ENCODE measurements around the gene DOK1.

DOK1 gene

DNA sequence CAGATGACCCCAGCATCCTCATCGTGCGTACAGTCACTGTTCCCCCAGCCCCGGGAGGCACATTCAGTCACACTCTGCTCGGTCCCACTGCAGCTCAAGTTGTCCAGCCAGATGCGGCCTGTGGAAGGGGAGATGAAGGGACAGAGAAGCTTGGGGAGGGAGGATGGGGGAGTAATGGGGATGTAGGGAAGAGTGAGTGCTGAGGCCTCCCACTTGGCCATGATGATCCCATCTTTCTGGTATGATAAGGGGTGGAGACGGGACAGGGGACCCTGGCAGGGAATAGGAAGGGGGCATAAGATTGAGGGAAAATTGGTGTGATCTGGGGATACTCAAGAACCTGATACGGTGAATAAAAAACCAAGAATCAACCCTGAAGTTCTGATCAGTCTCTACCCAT lies 4.3 kb upstream of the DOK1 start:
- no peak for DNase-seq (ENCODE audit: low read depth)

DNA sequence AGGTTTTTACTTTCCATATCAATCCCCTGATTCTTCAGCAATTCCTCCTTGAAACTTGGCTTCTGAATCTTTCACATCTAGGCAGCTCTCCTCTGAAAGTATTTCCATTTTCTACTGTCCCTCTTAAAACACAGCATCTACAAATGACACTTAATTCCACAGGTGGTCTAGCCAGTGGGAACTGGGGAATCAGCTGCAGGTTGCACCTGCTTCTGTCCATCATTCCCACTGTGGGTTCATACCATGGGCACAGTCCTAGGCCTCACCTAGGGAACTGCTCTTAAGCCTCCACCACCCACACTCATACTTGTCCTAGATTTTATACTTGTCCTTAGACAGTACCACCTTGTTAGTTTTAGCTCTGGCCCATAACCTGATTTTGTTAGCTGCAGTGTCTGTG lies 3.0 kb upstream of the DOK1 start:
- TF ChIP-seq, protein P1, sequence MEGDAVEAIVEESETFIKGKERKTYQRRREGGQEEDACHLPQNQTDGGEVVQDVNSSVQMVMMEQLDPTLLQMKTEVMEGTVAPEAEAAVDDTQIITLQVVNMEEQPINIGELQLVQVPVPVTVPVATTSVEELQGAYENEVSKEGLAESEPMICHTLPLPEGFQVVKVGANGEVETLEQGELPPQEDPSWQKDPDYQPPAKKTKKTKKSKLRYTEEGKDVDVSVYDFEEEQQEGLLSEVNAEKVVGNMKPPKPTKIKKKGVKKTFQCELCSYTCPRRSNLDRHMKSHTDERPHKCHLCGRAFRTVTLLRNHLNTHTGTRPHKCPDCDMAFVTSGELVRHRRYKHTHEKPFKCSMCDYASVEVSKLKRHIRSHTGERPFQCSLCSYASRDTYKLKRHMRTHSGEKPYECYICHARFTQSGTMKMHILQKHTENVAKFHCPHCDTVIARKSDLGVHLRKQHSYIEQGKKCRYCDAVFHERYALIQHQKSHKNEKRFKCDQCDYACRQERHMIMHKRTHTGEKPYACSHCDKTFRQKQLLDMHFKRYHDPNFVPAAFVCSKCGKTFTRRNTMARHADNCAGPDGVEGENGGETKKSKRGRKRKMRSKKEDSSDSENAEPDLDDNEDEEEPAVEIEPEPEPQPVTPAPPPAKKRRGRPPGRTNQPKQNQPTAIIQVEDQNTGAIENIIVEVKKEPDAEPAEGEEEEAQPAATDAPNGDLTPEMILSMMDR (conservative IDR thresholded peaks at IDR 0.05; ENCODE audit: low read length), result no peak
- peak overlapping the region; percentile 1; the same call in 1 of the 2 replicates for H3K4me3 ChIP-seq (ENCODE audit: low read length)
- DNase-seq (ENCODE audit: low read depth), result no peak

More for the DNA sequence above, 4.3 kb upstream of the DOK1 start:
- TF ChIP-seq, protein P1 (conservative IDR thresholded peaks at IDR 0.05; ENCODE audit: low read length), result no peak
- H3K4me3 ChIP-seq (ENCODE audit: low read length), result peak overlapping the region; percentile 12; the same call in 1 of the 2 replicates

DNA sequence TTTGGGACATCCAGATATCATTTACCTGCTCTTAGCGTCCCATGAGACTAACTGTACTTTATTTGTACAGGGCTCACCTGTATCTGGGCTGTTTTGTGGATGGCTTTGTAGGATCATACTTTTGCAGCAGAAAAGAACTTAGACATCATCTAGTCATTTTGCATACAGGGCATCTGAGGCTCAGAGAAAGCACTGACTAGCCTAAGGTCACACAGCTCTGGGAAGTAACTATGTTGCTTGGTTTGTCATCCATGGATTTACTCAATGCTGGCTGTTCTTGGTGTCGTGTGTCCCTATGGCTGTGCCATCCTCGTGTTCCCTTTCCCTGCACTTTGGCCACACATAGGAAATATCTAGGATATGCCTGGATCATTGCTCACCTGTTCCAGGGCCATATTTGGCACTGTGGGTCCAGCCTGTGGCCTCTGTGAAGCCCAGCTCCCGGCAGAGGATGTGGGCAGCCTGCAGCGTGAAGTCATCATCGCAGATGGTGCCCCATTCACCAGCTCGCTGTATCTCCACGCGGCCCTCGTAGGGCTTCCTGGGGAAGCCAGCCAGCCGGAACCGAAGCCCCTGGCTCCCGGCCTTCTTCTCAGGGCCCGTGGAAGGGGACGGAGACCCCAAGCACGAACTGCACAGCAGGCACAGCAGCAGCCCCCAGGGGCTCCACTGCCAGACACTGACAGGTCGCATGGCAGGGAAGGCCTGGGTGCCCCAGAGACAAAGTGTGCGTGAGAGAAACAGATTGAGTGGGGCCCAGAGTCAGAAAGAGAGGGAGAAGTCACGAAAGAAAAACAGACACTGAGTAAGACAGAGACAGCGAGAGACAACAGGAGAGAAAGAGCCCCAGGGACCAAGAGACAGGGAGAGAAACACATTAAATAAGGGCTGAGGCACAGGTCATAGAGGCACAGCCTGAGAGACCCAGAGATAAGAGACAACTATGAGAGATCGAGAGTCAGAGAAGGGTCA lies 2.3 kb upstream of the DOK1 start:
- DNase-seq (ENCODE audit: low read depth), result no peak
- TF ChIP-seq, protein P1 (conservative IDR thresholded peaks at IDR 0.05; ENCODE audit: low read length), result no peak
- peak overlapping the region; percentile 95 for H3K4me3 ChIP-seq (ENCODE audit: low read length)

DNA sequence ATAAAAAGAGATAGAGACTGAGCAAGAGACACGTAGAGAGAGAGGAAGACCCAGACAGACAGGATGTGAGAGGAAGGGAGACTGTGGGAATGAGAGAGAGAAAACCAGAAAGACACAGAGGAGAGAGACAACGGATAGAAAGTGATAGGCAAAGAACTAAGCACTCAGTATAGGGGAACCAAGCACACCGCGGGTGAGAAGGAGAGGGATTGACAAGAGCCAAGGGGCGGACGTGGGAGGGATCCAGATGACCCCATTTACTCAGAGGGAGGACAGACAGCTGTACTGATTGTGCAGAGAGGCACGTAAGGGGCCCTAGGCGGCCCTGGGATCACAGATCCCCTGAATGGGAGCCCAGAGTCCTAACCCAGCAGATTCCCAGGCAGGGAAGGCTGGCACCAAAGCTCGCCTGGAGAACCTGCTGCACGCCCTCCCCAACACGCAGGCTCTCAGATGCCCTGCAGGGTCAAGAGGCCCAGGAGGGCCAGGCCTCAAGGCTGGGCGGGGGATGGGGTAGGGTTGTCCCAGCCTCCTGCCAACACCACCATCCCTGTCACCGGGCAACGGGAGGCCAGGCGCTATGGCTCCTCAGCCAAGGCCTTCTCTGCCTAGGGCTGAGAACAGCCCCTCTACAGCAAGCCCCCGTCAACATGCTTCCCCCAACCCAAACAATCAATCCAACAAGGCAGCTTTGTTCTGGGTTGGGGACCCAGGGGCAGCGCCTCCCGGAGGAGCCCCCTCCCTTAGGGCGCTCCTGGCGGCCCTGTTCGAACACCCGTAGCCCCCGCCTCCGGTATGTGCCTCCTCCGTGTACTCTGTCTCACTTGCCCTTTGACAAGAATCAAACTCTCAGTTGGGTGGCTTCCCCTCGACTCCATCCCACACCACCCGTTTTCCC lies 1.4 kb upstream of the DOK1 start:
- DNase-seq (ENCODE audit: low read depth), result peak; percentile 29
- TF ChIP-seq, protein P1 (conservative IDR thresholded peaks at IDR 0.05; ENCODE audit: low read length), result no peak
- H3K4me3 ChIP-seq (ENCODE audit: low read length), result peak overlapping the region; percentile 95

DNA sequence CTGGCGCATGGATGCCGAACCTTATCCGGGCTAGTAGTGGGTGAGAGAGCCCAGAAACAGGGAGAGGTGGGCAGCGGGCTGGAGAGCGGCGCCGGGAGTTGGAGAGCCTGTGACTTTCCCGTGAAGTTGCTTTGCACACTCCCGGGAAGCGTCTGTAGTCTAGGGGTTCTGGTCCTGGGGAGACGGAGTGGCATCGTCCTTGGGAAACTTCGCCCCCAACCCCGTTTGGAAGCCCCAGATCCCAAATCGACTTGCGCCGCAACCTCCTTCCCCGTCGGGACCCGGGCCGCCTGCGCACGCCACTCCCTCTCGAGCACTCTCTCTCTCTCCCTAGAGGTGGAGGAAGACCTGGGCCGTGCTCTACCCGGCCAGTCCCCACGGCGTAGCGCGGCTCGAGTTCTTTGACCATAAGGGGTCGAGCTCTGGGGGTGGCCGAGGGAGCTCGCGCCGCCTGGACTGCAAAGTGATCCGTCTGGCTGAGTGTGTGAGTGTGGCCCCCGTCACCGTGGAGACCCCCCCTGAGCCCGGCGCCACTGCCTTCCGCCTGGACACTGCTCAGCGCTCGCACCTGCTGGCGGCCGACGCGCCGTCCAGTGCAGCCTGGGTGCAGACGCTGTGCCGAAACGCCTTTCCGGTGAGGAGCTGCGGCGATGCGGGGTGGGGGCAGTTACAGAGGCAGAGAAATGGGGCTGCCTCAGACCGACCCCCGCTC lies 456 bp downstream of the DOK1 start:
- no peak for DNase-seq (ENCODE audit: low read depth)
- H3K4me3 ChIP-seq (ENCODE audit: low read length), result peak overlapping the region; percentile 95
- TF ChIP-seq, protein P1 (conservative IDR thresholded peaks at IDR 0.05; ENCODE audit: low read length), result no peak; the same call in 1 of the 2 replicates

DNA sequence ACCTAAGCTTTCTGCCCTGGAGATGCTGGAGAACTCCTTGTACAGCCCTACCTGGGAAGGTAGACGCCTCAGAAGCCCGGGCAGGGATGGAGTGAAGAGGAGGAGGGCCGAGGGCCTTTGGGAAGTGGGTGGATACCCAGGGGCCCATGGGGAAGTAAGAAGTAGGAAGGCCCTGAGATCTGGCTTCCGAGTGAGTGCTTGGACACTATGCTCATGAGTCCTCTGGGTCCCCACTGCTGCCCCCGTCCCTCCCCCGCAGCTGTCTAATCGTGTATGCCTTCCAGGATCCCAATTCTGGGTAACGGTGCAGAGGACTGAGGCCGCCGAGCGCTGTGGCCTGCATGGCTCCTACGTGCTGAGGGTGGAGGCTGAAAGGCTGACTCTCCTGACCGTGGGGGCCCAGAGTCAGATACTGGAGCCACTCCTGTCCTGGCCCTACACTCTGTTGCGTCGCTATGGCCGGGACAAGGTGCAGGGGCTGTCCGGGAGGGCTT lies 1.1 kb downstream of the DOK1 start:
- DNase-seq (ENCODE audit: low read depth), result no peak
- H3K4me3 ChIP-seq (ENCODE audit: low read length), result peak overlapping the region; percentile 95
- TF ChIP-seq, protein P1 (conservative IDR thresholded peaks at IDR 0.05; ENCODE audit: low read length), result no peak
